K562 (cell line): ENCODE data around the gene TARP.

Experiments
- EZH2 ChIP-seq: IDR thresholded peaks from 2 replicates; pipeline ENCODE4 v1.6.1; 2012; ENCODE audit warnings: low read depth, mild to moderate bottlenecking, inconsistent platforms, low read length, borderline replicate concordance
- HNRNPH1 ChIP-seq: fragments of 200-400 bp; formaldehyde crosslinking; optimal IDR thresholded peaks from 2 replicates; pipeline ENCODE3; 2017; ENCODE audit warnings: low read depth, mild to moderate bottlenecking, low read length, moderate library complexity
- MXD1 ChIP-seq: fragments of 250-450 bp; sonication (Bioruptor Pico); IDR thresholded peaks from 2 replicates; pipeline ENCODE4 v1.8.0; 2021; ENCODE audit warnings: borderline replicate concordance, mild to moderate bottlenecking, moderate library complexity; ENCODE audit not compliant: poor library complexity, severe bottlenecking
- MYC ChIP-seq, 2 experiments: fragments of 250-450 bp in 1 of 2; sonication (Bioruptor Pico) in 1 of 2; IDR thresholded peaks; 2 replicates each; pipeline versions ENCODE4 v1.5.1 to v1.6.1; 2012 to 2021; ENCODE audit warnings: low read depth in 2 of 2, borderline replicate concordance in 1 of 2, improper control_type of control experiment in 1 of 2, low read length in 1 of 2, mild to moderate bottlenecking in 1 of 2, moderate library complexity in 1 of 2
- POLR2A ChIP-seq: fragments of 450-650 bp; conservative IDR thresholded peaks from 2 replicates; pipeline ENCODE4 v1.6.1; 2016
- TAF1 ChIP-seq: IDR thresholded peaks from 2 replicates; pipeline ENCODE4 v1.6.1; 2011; ENCODE audit warnings: mild to moderate bottlenecking, low read length, moderate library complexity; ENCODE audit not compliant: insufficient read depth, control insufficient read depth, severe bottlenecking; ENCODE audit errors: extremely low read depth
- XRCC5 ChIP-seq: fragments of 200-400 bp; formaldehyde crosslinking; IDR thresholded peaks from 2 replicates; pipeline ENCODE4 v1.6.1; 2017; ENCODE audit warnings: low read depth, mild to moderate bottlenecking, low read length

- TF ChIP-seq HNRNPH1 (no peak), POLR2A (no peak), MYC (IDR thresholded peaks at IDR 0.05; ENCODE audit: low read depth, low read length) (no peak), MYC (CRISPR knock-in tag; IDR thresholded peaks at IDR 0.05; ENCODE audit: borderline replicate concordance, low read depth) (no peak), TAF1 (no peak), MXD1 (no peak), XRCC5 (no peak), EZH2 (no peak)
Measured at GRCh38 chr7:38244516-38244915, 28.9 kb downstream of the TARP start.
